Measurements from ENCODE around the gene MPZL1. TPM values are rescaled to one million over a fixed set of nuclear protein-coding genes. Genes with fewer than 3 reads are reported as not detected.
"Not testable (repeated sequence)": the region's sequence is repeated elsewhere in the genome, so short reads cannot be mapped to it uniquely, and the experiment has no call there.

MPZL1 gene
- total RNA-seq, 1 experiment from 2014 or later = 273 TPM

DNA sequence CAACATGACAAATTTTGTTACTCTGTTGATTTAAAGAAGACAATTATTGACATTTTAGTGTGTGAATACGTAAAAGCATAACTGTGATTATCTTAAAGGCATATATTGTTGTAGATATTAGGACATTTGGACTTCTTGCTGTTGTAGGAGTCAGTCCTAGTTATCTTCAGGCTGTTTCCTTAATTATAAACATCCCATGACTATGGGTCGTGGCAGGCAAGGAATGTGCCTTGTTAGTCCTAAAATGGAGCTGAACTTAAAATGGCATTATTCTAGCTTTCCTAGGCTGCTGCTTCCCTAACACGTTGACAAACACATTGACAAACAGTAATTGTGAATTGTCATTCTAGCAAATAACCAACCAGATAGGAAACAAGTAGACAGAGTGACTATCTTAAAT, 4.4 kb upstream of the MPZL1 start:
- Mint-ChIP-seq H3K4me3 (ENCODE audit: unreplicated experiment) (peak overlapping the region; percentile 83), H3K36me3 (ENCODE audit: insufficient read depth, unreplicated experiment) (peaks cover 46% of the 10 kb centered on the region), H3K27me3 (ENCODE audit: insufficient read depth, unreplicated experiment) (peaks cover 8% of the 10 kb centered on the region), H3K9me3 (ENCODE audit: unreplicated experiment) (no peaks in the 10 kb centered on the region), H3K27ac (ENCODE audit: unreplicated experiment) (peak overlapping the region; percentile 85), H3K4me1 (ENCODE audit: low read depth, unreplicated experiment) (peaks cover 39% of the 10 kb centered on the region)
- intact Hi-C loops (cut with micrococcal nuclease; ENCODE audit: unreplicated experiment) = no loop called here
- Histone ChIP-seq H3K9me3 (no peaks in the 10 kb centered on the region), H3K4me1 (peaks cover 40% of the 10 kb centered on the region), H3K4me3 (ENCODE audit: low read depth, low read length) (no peak overlapping the region), H3K27me3 (replicated peaks; ENCODE audit: control insufficient read depth, insufficient read depth, low read length) (no peaks in the 10 kb centered on the region), H3K36me3 (ENCODE audit: control insufficient read depth, insufficient read depth, low read length) (no peaks in the 10 kb centered on the region)
- no TSS peak for BruUV-seq (replicated peaks)
- no peak for DNase-seq
- CTCF ChIA-PET = interaction anchor here (0.6 kb wide), 1 partner anchor 155 kb away, joined by 3 read pairs; no protein-coding TSS in a partner anchor
- POLR2A ChIA-PET = no interaction called here
- TF ChIP-seq, protein P1, sequence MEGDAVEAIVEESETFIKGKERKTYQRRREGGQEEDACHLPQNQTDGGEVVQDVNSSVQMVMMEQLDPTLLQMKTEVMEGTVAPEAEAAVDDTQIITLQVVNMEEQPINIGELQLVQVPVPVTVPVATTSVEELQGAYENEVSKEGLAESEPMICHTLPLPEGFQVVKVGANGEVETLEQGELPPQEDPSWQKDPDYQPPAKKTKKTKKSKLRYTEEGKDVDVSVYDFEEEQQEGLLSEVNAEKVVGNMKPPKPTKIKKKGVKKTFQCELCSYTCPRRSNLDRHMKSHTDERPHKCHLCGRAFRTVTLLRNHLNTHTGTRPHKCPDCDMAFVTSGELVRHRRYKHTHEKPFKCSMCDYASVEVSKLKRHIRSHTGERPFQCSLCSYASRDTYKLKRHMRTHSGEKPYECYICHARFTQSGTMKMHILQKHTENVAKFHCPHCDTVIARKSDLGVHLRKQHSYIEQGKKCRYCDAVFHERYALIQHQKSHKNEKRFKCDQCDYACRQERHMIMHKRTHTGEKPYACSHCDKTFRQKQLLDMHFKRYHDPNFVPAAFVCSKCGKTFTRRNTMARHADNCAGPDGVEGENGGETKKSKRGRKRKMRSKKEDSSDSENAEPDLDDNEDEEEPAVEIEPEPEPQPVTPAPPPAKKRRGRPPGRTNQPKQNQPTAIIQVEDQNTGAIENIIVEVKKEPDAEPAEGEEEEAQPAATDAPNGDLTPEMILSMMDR (IDR thresholded peaks at IDR 0.05; ENCODE audit: insufficient read depth in 1 of 2, low read depth in 1 of 2, low read length in 1 of 2, severe bottlenecking in 1 of 2, unreplicated experiment in 1 of 2) = no peak

DNA sequence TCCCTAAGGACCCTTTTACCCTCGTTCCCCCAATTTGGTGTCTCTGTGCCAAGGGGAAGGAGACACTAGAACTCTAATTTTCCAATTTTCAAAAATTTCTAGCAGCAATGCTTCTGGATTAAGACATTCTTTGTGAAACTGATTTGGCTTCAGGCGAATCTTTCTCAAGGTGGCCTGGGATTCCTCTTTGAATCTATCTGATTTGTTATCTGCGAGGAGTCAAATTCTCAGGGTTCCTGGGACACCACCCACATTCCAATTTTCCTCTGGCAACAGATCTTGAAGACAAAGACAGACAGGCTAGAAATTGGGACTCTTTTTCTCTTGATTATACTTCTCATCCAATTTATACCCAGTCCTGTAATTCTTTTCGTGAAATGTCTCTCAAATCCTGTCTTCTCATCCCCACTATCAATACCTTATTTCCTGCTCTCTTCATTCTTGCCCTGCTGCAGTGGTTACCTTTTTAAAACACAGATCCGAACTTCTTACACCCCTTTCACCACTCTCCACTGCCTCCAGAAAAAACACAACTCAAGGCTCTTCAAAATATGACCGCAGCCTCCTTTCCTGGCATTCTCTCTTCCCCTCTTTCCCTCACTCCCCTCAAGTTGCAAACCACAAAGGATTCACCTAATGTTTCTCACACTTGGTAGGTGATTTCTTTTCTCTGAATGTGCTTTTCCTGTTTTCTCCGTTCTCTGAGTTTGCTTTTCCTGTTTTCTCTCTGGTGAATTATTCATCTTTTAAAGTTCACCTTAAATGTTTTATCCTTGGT, 2.7 kb upstream of the MPZL1 start:
- no peaks in the 10 kb centered on the region for H3K36me3 ChIP-seq (ENCODE audit: control insufficient read depth, insufficient read depth, low read length)
- H3K9me3 ChIP-seq = no peaks in the 10 kb centered on the region
- no peaks in the 10 kb centered on the region for H3K27me3 ChIP-seq (replicated peaks; ENCODE audit: control insufficient read depth, insufficient read depth, low read length)
- H3K27me3 Mint-ChIP-seq (ENCODE audit: insufficient read depth, unreplicated experiment) = peaks cover 8% of the 10 kb centered on the region
- peak overlapping the region; percentile 85 for H3K27ac Mint-ChIP-seq (ENCODE audit: unreplicated experiment)
- H3K36me3 Mint-ChIP-seq (ENCODE audit: insufficient read depth, unreplicated experiment) = peaks cover 45% of the 10 kb centered on the region
- intact Hi-C loops (cut with micrococcal nuclease; ENCODE audit: unreplicated experiment) = no loop called here
- peaks cover 51% of the 10 kb centered on the region for H3K4me1 ChIP-seq
- H3K4me1 Mint-ChIP-seq (ENCODE audit: low read depth, unreplicated experiment) = peaks cover 48% of the 10 kb centered on the region
- TF ChIP-seq, protein P1 (IDR thresholded peaks at IDR 0.05; ENCODE audit: insufficient read depth in 1 of 2, low read depth in 1 of 2, low read length in 1 of 2, severe bottlenecking in 1 of 2, unreplicated experiment in 1 of 2) = no peak
- H3K9me3 Mint-ChIP-seq (ENCODE audit: unreplicated experiment) = no peaks in the 10 kb centered on the region
- H3K4me3 Mint-ChIP-seq (ENCODE audit: unreplicated experiment) = peak overlapping the region; percentile 67
- peak; percentile 54 to 76 for DNase-seq
- CTCF ChIA-PET = no interaction called here
- POLR2A ChIA-PET = no interaction called here
- H3K4me3 ChIP-seq (ENCODE audit: low read depth, low read length) = peak overlapping the region; percentile 10
- no TSS peak for BruUV-seq (replicated peaks)

DNA sequence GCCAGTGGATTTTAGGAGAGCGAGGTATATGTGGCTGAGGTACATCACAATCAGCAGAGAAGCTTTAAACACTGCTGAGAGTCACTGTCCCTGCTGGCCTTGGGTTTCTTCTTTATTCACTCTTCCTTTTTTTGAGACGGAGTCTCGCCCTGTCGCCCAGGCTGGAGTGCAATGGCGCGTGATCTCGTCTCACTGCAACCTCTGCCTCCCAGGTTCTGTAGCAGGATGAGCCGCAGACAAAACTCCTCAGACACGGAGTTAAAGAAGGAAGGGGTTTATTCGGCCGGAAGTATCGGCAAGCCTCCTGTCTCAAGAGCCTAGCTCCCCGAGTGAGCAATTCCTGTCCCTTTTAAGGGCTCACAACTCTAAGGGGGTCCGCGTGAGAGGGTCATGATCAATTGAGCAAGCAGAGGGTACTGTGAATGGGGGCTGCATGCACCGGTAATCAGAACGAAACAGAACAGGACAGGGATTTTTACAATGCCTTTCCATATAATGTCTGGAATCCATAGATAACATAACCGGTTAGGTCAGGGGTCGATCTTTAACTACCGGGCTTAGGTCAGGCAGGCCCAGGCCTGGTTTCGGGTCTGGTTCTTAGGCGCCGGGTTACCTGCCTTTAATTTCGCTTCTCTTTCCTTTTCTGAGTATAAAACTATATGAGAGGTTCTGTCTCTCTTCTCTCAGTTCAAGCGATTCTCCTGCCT, 1.9 kb upstream of the MPZL1 start:
- Histone ChIP-seq H3K4me3 (ENCODE audit: low read depth, low read length) (peak overlapping the region; percentile 10), H3K4me1 (peaks cover 56% of the 10 kb centered on the region)
- BruUV-seq (replicated peaks); H3K9me3 Mint-ChIP-seq (ENCODE audit: unreplicated experiment); H3K27me3 ChIP-seq (replicated peaks; ENCODE audit: control insufficient read depth, insufficient read depth, low read length); H3K36me3 ChIP-seq (ENCODE audit: control insufficient read depth, insufficient read depth, low read length); H3K27me3 Mint-ChIP-seq (ENCODE audit: insufficient read depth, unreplicated experiment); H3K9me3 ChIP-seq; CTCF ChIA-PET: not testable (repeated sequence)
- H3K36me3 Mint-ChIP-seq (ENCODE audit: insufficient read depth, unreplicated experiment) = peaks cover 44% of the 10 kb centered on the region
- POLR2A ChIA-PET = interaction anchor here (0.6 kb wide), 1 partner anchor 15 kb away, joined by 3 read pairs; no protein-coding TSS in a partner anchor
- H3K4me1 Mint-ChIP-seq (ENCODE audit: low read depth, unreplicated experiment) = peaks cover 48% of the 10 kb centered on the region
- H3K27ac Mint-ChIP-seq (ENCODE audit: unreplicated experiment) = peak overlapping the region; percentile 85
- intact Hi-C loops (cut with micrococcal nuclease; ENCODE audit: unreplicated experiment) = loop anchor here (2.0 to 5.0 kb wide), 3 partner anchors 25 to 363 kb away; no protein-coding TSS in a partner anchor
- DNase-seq = peak; percentile 72 to 74
- peak overlapping the region; percentile 67 for H3K4me3 Mint-ChIP-seq (ENCODE audit: unreplicated experiment)
